Heart right ventricle (tissue), 16 donors: ENCODE results near the gene TSPAN5. TPM values are rescaled to one million over a fixed set of nuclear protein-coding genes. Genes with fewer than 3 reads are reported as not detected.

Experiments used
- ATAC-seq, 8 donors: fragments of 200-7000 bp; cut with Tn5 transposase; one replicate each; pipeline ENCODE4 v1.9.1; 2020; ENCODE audit warnings: mild to moderate bottlenecking in 8 of 8, moderate library complexity in 8 of 8, moderate number of reproducible peaks in 1 of 8
- DNase-seq, 2 donors: peaks; one replicate each; pipeline ENCODE4 v3.0.0-alpha.2; 2020
- H3K27ac ChIP-seq, 10 donors: fragments of 200-600 bp; sonication (generic) in 2 of 10; one replicate each; pipeline versions ENCODE4 v1.5.0 to v1.8.0; 2020 to 2022; ENCODE audit warnings: mild to moderate bottlenecking in 3 of 10
- H3K27me3 ChIP-seq, 7 donors: fragments of 200-600 bp; one replicate each; pipeline ENCODE4 v1.8.0; 2021 to 2022; ENCODE audit warnings: mild to moderate bottlenecking in 2 of 7
- H3K36me3 ChIP-seq, 9 donors: fragments of 200-600 bp; sonication (generic) in 1 of 9; one replicate each; pipeline versions ENCODE4 v1.5.0 to v1.8.0; 2020 to 2022; ENCODE audit warnings: mild to moderate bottlenecking in 2 of 9
- H3K4me1 ChIP-seq, 9 donors: fragments of 200-600 bp; sonication (generic) in 1 of 9; one replicate each; pipeline versions ENCODE4 v1.5.0 to v1.8.0; 2020 to 2022; ENCODE audit warnings: mild to moderate bottlenecking in 4 of 9
- H3K4me3 ChIP-seq, 10 donors: fragments of 200-600 bp; sonication (generic) in 2 of 10; one replicate each; pipeline versions ENCODE4 v1.5.0 to v1.8.0; 2020 to 2022; ENCODE audit warnings: mild to moderate bottlenecking in 7 of 10, moderate library complexity in 2 of 10
- H3K9me3 ChIP-seq, 11 donors: fragments of 200-600 bp in 10 of 11; sonication (generic) in 2 of 11; one replicate each; pipeline versions ENCODE4 v1.5.0 to v1.8.0; 2013 to 2022; ENCODE audit warnings: mild to moderate bottlenecking in 2 of 11, control low read depth in 1 of 11, moderate library complexity in 1 of 11
- CTCF ChIP-seq, 9 donors: fragments of 200-600 bp; sonication (generic) in 2 of 9; IDR thresholded peaks; one replicate each; pipeline versions ENCODE4 v1.5.0 to v1.8.0; 2021 to 2022; ENCODE audit warnings: antibody characterized with exemption in 9 of 9, mild to moderate bottlenecking in 5 of 9, moderate library complexity in 1 of 9
- WGBS, 2 donors: extraction: QIAGEN DNeasy Blood & Tissue Kit; methylation state at CpG; one replicate each; pipeline ENCODE4 v1.1.7; 2013; ENCODE audit warnings: inconsistent platforms in 1 of 2; 5-methylcytosine and 5-hydroxymethylcytosine counted together
- intact Hi-C, 10 donors: fragments of 100-400 bp; cut with DNase I; formaldehyde crosslinking; loops; one replicate each; pipeline versions ENCODE4 v1.11.1 to v1.14.2; 2022
- polyA plus RNA-seq, 2 donors: library from polyadenylated mRNA; stranded (reverse); fragments of 200-250 nt; gene quantifications; one replicate each; pipeline ENCODE4 v1.2.3, GENCODE V29; 2013
- total RNA-seq, 10 donors: library from RNA; stranded (reverse); fragmentation: NEBNext Ultra II Directional in 3 of 10; extraction: Animal tissue kit (Norgen Biotek cat#: 25700) in 3 of 10; gene quantifications; one replicate each; pipeline versions ENCODE4 v1.2.1 to v1.2.4, GENCODE V29; 2021 to 2023
- donor health status: Arrhythmogenic right ventricular cardiomyopathy.
- donor health status: ischemic (EF 13 %, LVEDD 7.1; RV severe dilation, severe dysfunction).
- donor health status: healthy with polysubstance abuse.
- donor health status: DM: no; HTN: yes; CAD: no.
- donor health status: DM: no; HTN: no; CAD: no.
- donor health status: ischemic (EF 25% LVEDD 6.9; RV normal size, moderate dysfunction).
- donor health status: ischemic (EF 25% LVEDD 5.7; RV mildly dilated, moderate dysfunction).
- donor health status: healthy.
- donor health status: DM: yes; HTN: yes; CAD: no.
- donor health status: Ischemic cardiomyopathy.
- donor health status: ischemic (EF 35%, LVEDD 5.7; RV mildly dilated, moderate dysfunction).
- donor health status: nonischemic (EF 11% LVEDD 7.7; RV severe dilation, severe dysfunction).
- donor health status: DM: yes; HTN: yes; CAD: no.
- donor health status: PGD.
- donor health status: ischemic (EF 29% LVEDD 5.4; RV normal size, mild dysfunction).
- donor health status: nonischemic (EF 23%, LVEDD 6.1; RV moderate dilation, normal function).

TSPAN5 gene
- total and polyA plus RNA-seq, 12 donors, result 0.85 to 6.7 (median 3.8) TPM

GRCh38 chr4:98502031-98502430 is 156.4 kb downstream of the TSPAN5 start:
- Histone ChIP-seq H3K4me3 (no peak overlapping the region), H3K27ac (no peak overlapping the region), H3K27me3 (no peaks in the 10 kb centered on the region), H3K4me1 (peaks cover 0 to 9% (median 0%) of the 10 kb centered on the region in 9 donors), H3K9me3 (no peaks in the 10 kb centered on the region), H3K36me3 (no peaks in the 10 kb centered on the region)
- intact Hi-C loops, result no loop called here
- ATAC-seq (no peak), DNase-seq (no peak)
- TF ChIP-seq CTCF (IDR thresholded peaks at IDR 0.05), result no peak
- 73 to 96% methylated on average over 2 of the region's 2 CpGs for WGBS, 2 donors

- Histone ChIP-seq H3K4me1 (peaks cover 0 to 7% (median 0%) of the 10 kb centered on the region in 9 donors), H3K36me3 (no peaks in the 10 kb centered on the region), H3K27me3 (no peaks in the 10 kb centered on the region), H3K27ac (no peak overlapping the region), H3K4me3 (no peak overlapping the region), H3K9me3 (no peaks in the 10 kb centered on the region)
- DNase-seq, result no peak
- TF ChIP-seq CTCF (IDR thresholded peaks at IDR 0.05), result no peak
- no peak for ATAC-seq
- intact Hi-C loops, result no loop called here
- 93 to 94% methylated on average over 3 of the region's 3 CpGs for whole genome bisulfite sequencing, 2 donors
Observed at GRCh38 chr4:98501383-98501782, 157.0 kb downstream of the TSPAN5 start.

- TF ChIP-seq CTCF (IDR thresholded peaks at IDR 0.05), result no peak
- Histone ChIP-seq H3K9me3 (no peaks in the 10 kb centered on the region), H3K27ac (no peak overlapping the region), H3K36me3 (no peaks in the 10 kb centered on the region), H3K4me1 (no peaks in the 10 kb centered on the region), H3K4me3 (no peak overlapping the region), H3K27me3 (no peaks in the 10 kb centered on the region)
- no peak for DNase-seq
- WGBS, 2 donors, result 88 to 92% methylated on average over 6 of the region's 6 CpGs
- intact Hi-C loops, result no loop called here
- ATAC-seq, result no peak
Observed at GRCh38 chr4:98498774-98499173, 159.6 kb downstream of the TSPAN5 start.

GRCh38 chr4:98496152-98496845 is 162.1 kb downstream of the TSPAN5 start:
- no peak overlapping the region for H3K4me3 ChIP-seq
- H3K4me1 ChIP-seq, result no peaks in the 10 kb centered on the region
- WGBS, 2 donors, result 90 to 91% methylated on average over 7 of the region's 7 CpGs
- no peaks in the 10 kb centered on the region for H3K36me3 ChIP-seq
- no peak for DNase-seq
- H3K9me3 ChIP-seq, result no peaks in the 10 kb centered on the region
- no peaks in the 10 kb centered on the region for H3K27me3 ChIP-seq
- ATAC-seq, result no peak
- TF ChIP-seq CTCF (IDR thresholded peaks at IDR 0.05), result no peak
- H3K27ac ChIP-seq, result no peak overlapping the region
- intact Hi-C loops, result no loop called here
